DOHH2 (cell line): ENCODE measurements around the gene PRRC2A.

Source experiments
- H3F3A ChIP-seq: fragments of 200-600 bp; sonication (generic), shearing (Covaris generic); 2 replicates; pipeline ENCODE4 v1.6.0; 2016; ENCODE audit warnings: antibody characterized with exemption, mild to moderate bottlenecking; ENCODE audit not compliant: control insufficient read depth, insufficient read depth
- H3K27ac ChIP-seq: fragments of 200-600 bp; sonication (generic); 2 replicates; pipeline ENCODE4 v1.5.1; 2014; ENCODE audit warnings: low read depth, mild to moderate bottlenecking, low read length, moderate library complexity
- H3K27me3 ChIP-seq: fragments of 200-600 bp; sonication (generic); 2 replicates; pipeline ENCODE4 v1.6.1; 2014; ENCODE audit warnings: mild to moderate bottlenecking, low read length, mixed read lengths; ENCODE audit not compliant: control insufficient read depth
- H3K36me3 ChIP-seq: fragments of 200-600 bp; sonication (generic); 2 replicates; pipeline ENCODE4 v1.6.1; 2014; ENCODE audit warnings: mild to moderate bottlenecking, low read length, moderate library complexity, mixed read lengths; ENCODE audit not compliant: control insufficient read depth
- H3K4me1 ChIP-seq: fragments of 200-600 bp; sonication (generic); 2 replicates; pipeline ENCODE4 v1.6.1; 2014; ENCODE audit warnings: mild to moderate bottlenecking, low read length, mixed read lengths; ENCODE audit not compliant: control insufficient read depth
- H3K4me2 ChIP-seq: fragments of 200-600 bp; sonication (generic); 2 replicates; pipeline ENCODE4 v1.6.0; 2014; ENCODE audit warnings: mild to moderate bottlenecking, low read length, moderate library complexity
- H3K4me3 ChIP-seq: fragments of 200-600 bp; sonication (generic); 2 replicates; pipeline ENCODE4 v1.5.1; 2014; ENCODE audit warnings: mild to moderate bottlenecking, low read length, mixed read lengths
- H3K79me2 ChIP-seq: fragments of 200-600 bp; sonication (generic); 2 replicates; pipeline ENCODE4 v1.6.1; 2014; ENCODE audit warnings: mild to moderate bottlenecking, low read length, mixed read lengths; ENCODE audit not compliant: control insufficient read depth
- H3K9me2 ChIP-seq: fragments of 200-600 bp; sonication (generic); replicated peaks from 2 replicates; pipeline ENCODE4 v1.6.1; 2014; ENCODE audit warnings: mild to moderate bottlenecking, low read length, mixed read lengths; ENCODE audit not compliant: control insufficient read depth
- H3K9me3 ChIP-seq: fragments of 200-600 bp; sonication (generic); 2 replicates; pipeline ENCODE4 v1.6.1; 2014; ENCODE audit warnings: antibody characterized with exemption, low read length, mixed read lengths; ENCODE audit not compliant: control insufficient read depth, insufficient read depth
- H4K20me1 ChIP-seq: fragments of 200-600 bp; sonication (generic); 2 replicates; pipeline ENCODE4 v1.6.0; 2014; ENCODE audit warnings: low read depth, mild to moderate bottlenecking, antibody characterized with exemption, low read length, moderate library complexity; ENCODE audit not compliant: control insufficient read depth, insufficient read depth
- EZH2phosphoT487 ChIP-seq: fragments of 200-600 bp; sonication (generic); IDR thresholded peaks from 2 replicates; pipeline ENCODE4 v1.6.1; 2017; ENCODE audit warnings: borderline replicate concordance, mild to moderate bottlenecking, antibody characterized with exemption, low read length, moderate library complexity, mixed read lengths
- TF ChIP-seq, protein P1 (sequence below): fragments of 200-600 bp; sonication (generic); IDR thresholded peaks from one replicate; pipeline ENCODE4 v1.5.1; 2014; ENCODE audit warnings: antibody characterized with exemption, mild to moderate bottlenecking, low read depth, low read length; ENCODE audit not compliant: poor library complexity, severe bottlenecking

Gene PRRC2A

DNA sequence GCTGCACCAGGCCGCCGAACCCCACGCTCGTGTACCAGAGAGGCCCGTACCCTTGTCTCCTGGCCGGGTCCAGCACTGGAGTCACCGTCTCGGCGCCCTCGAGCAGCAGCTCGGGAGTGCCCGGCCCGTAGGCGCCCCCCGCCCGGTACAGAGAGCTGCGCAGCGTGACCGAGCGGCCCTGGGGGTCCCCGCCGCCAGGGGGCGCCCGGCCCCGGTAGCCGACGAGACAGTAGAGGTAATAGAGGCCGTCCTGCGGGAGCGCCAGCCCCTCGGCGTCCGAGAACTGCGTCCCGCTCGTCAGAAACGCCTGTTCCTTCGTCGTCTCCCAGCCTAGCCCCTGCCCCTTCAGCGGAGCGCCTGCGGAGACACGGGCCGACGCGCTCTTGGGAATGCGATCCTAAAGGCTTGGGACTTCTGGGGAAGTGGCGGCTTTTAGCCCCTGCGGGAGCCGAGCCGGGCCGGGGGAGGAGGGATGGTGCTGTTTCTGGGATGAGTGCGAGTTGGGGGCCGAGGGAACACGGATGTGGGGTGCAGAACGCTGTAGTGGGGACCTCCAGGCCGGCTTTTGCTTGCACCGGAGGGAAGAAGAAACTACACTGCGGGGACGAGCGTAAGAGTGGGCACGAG lies 39.6 kb upstream of the PRRC2A start:
- H3K4me1 ChIP-seq, result peaks cover 62% of the 10 kb centered on the region
- peaks cover 56% of the 10 kb centered on the region for H3K27me3 ChIP-seq
- no peak overlapping the region for H3K27ac ChIP-seq
- peaks cover 11% of the 10 kb centered on the region for H3F3A ChIP-seq
- H3K9me2 ChIP-seq, result no peaks in the 10 kb centered on the region
- H4K20me1 ChIP-seq, result no peaks in the 10 kb centered on the region
- H3K4me2 ChIP-seq, result peak overlapping the region; percentile 92
- no peaks in the 10 kb centered on the region for H3K79me2 ChIP-seq
- no peaks in the 10 kb centered on the region for H3K36me3 ChIP-seq
- H3K4me3 ChIP-seq, result peak overlapping the region; percentile 84
- H3K9me3 ChIP-seq, result no peaks in the 10 kb centered on the region
- TF ChIP-seq, protein P1, sequence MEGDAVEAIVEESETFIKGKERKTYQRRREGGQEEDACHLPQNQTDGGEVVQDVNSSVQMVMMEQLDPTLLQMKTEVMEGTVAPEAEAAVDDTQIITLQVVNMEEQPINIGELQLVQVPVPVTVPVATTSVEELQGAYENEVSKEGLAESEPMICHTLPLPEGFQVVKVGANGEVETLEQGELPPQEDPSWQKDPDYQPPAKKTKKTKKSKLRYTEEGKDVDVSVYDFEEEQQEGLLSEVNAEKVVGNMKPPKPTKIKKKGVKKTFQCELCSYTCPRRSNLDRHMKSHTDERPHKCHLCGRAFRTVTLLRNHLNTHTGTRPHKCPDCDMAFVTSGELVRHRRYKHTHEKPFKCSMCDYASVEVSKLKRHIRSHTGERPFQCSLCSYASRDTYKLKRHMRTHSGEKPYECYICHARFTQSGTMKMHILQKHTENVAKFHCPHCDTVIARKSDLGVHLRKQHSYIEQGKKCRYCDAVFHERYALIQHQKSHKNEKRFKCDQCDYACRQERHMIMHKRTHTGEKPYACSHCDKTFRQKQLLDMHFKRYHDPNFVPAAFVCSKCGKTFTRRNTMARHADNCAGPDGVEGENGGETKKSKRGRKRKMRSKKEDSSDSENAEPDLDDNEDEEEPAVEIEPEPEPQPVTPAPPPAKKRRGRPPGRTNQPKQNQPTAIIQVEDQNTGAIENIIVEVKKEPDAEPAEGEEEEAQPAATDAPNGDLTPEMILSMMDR, result peak; percentile 96
- peak; percentile 63; the same call in 1 of the 2 replicates for TF ChIP-seq EZH2phosphoT487

GRCh38 chr6:31581434-31582229 lies 38.9 kb upstream of the PRRC2A start:
- H3K4me3 ChIP-seq, result peak overlapping the region; percentile 84
- peaks cover 62% of the 10 kb centered on the region for H3K4me1 ChIP-seq
- H3K79me2 ChIP-seq, result no peaks in the 10 kb centered on the region
- no peak overlapping the region for H3K27ac ChIP-seq
- no peaks in the 10 kb centered on the region for H3K9me2 ChIP-seq
- no peaks in the 10 kb centered on the region for H3K9me3 ChIP-seq
- no peaks in the 10 kb centered on the region for H4K20me1 ChIP-seq
- H3F3A ChIP-seq, result peaks cover 10% of the 10 kb centered on the region
- H3K4me2 ChIP-seq, result peak overlapping the region; percentile 92
- H3K36me3 ChIP-seq, result no peaks in the 10 kb centered on the region
- TF ChIP-seq, protein P1, result no peak
- TF ChIP-seq EZH2phosphoT487, result no peak
- peaks cover 49% of the 10 kb centered on the region for H3K27me3 ChIP-seq

GRCh38 chr6:31582230-31582643 lies 38.3 kb upstream of the PRRC2A start, which contains the start of gene LTB:
Gene LTB, minus strand, starts transcription at chr6:31582424. Its CDS starts 7 bp downstream, at chr6:31582417.
- Histone ChIP-seq H3K36me3 (no peaks in the 10 kb centered on the region), H3K4me3 (peak within 1 kb of the TSS; percentile 84), H4K20me1 (no peaks in the 10 kb centered on the region), H3K27me3 (peaks cover 43% of the 10 kb centered on the region), H3K9me3 (no peaks in the 10 kb centered on the region), H3K79me2 (no peaks in the 10 kb centered on the region), H3K27ac (no peak within 1 kb of the TSS), H3K4me2 (peak within 1 kb of the TSS; percentile 92), H3F3A (peaks cover 10% of the 10 kb centered on the region), H3K4me1 (peaks cover 62% of the 10 kb centered on the region), H3K9me2 (no peaks in the 10 kb centered on the region)
- TF ChIP-seq EZH2phosphoT487, result no peak
- TF ChIP-seq, protein P1, result no peak
